ENCODE results near the gene HSD3B7. TPM values are rescaled to one million over a fixed set of nuclear protein-coding genes. Genes with fewer than 3 reads are reported as not detected.

Gene HSD3B7
- polyA plus RNA-seq, 1 donor (not counting 4 experiments of a cell fraction or from before 2014, with no cell fraction given), result 2.0 TPM

GRCh38 chr16:30967795-30968194, 17.2 kb upstream of the HSD3B7 start:
- Histone ChIP-seq H3K9ac (ENCODE audit: control insufficient read depth, extremely low read depth, insufficient read depth, low read length) (no peak overlapping the region), H3K4me2 (ENCODE audit: control insufficient read depth, extremely low read depth, insufficient read depth, low read depth, low read length) (no peak overlapping the region)

DNA sequence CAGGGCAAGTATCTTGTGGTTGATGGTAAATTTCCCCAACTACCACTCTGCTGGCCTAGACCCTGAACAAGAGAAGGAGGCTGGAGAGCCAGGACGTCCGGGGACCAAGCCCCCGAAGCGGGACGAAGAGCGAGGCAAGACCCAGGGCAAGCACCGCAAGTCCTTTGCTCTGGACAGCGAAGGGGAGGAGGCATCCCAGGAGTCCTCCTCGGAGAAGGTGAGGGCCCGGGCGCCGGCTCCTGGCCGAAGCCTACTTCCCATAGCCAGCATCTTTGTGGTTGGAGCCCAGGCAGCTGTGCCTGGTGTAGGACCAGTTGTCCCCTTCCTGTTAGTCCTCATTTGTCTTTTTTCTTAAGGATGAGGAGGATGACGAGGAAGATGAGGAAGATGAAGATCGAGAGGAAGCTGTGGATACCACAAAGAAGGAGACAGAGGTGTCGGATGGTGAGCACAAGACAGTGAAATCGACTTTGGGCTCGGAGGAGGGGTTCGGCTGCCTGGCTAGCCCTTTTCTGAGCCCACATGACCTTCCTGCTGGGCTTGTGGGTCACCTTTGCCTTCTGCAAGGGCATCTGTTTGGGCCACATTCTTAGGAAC, 15.7 kb upstream of the HSD3B7 start:
- dilution Hi-C loops (cut with MboI; ENCODE audit: extremely low pct_ligation_motif_present, low sequenced_read_pairs), result no loop called here
- TF ChIP-seq EZH2 (IDR thresholded peaks at IDR 0.05; ENCODE audit: low read length), result no peak
- no peak for TF ChIP-seq CTCF (optimal IDR thresholded peaks at IDR 0.05 in 1 of 3, IDR thresholded peaks at IDR 0.05 in 1 of 3, conservative IDR thresholded peaks at IDR 0.05 in 1 of 3; ENCODE audit: extremely low read depth in 1 of 3, insufficient read depth in 2 of 3, low read length in 3 of 3)
- FAIRE-seq, result no peak

More at GRCh38 chr16:30967795-30968194, 17.2 kb upstream of the HSD3B7 start:
- no peak for DNase-seq (ENCODE audit: low read depth, low spot score)
- no peaks in the 10 kb centered on the region for H3K79me2 ChIP-seq (ENCODE audit: control insufficient read depth, insufficient read depth, low read length)
- no peaks in the 10 kb centered on the region for H4K20me1 ChIP-seq (ENCODE audit: control insufficient read depth, extremely low read depth, insufficient read depth, low read length)
- no peak overlapping the region for H3K4me3 ChIP-seq (ENCODE audit: control insufficient read depth in 2 of 3, extremely low read depth in 1 of 3, insufficient read depth in 2 of 3, low read depth in 1 of 3, low read length in 3 of 3)
- no peak overlapping the region for H3K27ac ChIP-seq (ENCODE audit: control insufficient read depth, insufficient read depth, low read length)
- TF ChIP-seq CTCF (optimal IDR thresholded peaks at IDR 0.05 in 1 of 3, IDR thresholded peaks at IDR 0.05 in 1 of 3, conservative IDR thresholded peaks at IDR 0.05 in 1 of 3; ENCODE audit: extremely low read depth in 1 of 3, insufficient read depth in 2 of 3, low read length in 3 of 3), result no peak
- no peak for TF ChIP-seq EZH2 (IDR thresholded peaks at IDR 0.05; ENCODE audit: low read length)
- no peaks in the 10 kb centered on the region for H3K9me1 ChIP-seq (ENCODE audit: control insufficient read depth, extremely low read depth, insufficient read depth, low read length)
- H3K27me3 ChIP-seq (ENCODE audit: control insufficient read depth, extremely low read depth, insufficient read depth, low read length), result no peaks in the 10 kb centered on the region
- H2AFZ ChIP-seq (ENCODE audit: control insufficient read depth, low read length), result no peak overlapping the region
- peaks cover 38 to 52% of the 10 kb centered on the region in 2 experiments for H3K36me3 ChIP-seq (ENCODE audit: control insufficient read depth in 2 of 2, extremely low read depth in 1 of 2, insufficient read depth in 2 of 2, low read length in 2 of 2)
- no peaks in the 10 kb centered on the region for H3K9me3 ChIP-seq (ENCODE audit: control insufficient read depth, low read depth, low read length)
- no peaks in the 10 kb centered on the region for H3K4me1 ChIP-seq (ENCODE audit: control insufficient read depth, extremely low read depth, insufficient read depth, low read length)
- no peak for FAIRE-seq
- dilution Hi-C loops (cut with MboI; ENCODE audit: extremely low pct_ligation_motif_present, low sequenced_read_pairs), result no loop called here

More for the DNA sequence above, 15.7 kb upstream of the HSD3B7 start:
- no peaks in the 10 kb centered on the region for H3K27me3 ChIP-seq (ENCODE audit: control insufficient read depth, extremely low read depth, insufficient read depth, low read length)
- H3K27ac ChIP-seq (ENCODE audit: control insufficient read depth, insufficient read depth, low read length), result no peak overlapping the region
- H3K4me2 ChIP-seq (ENCODE audit: control insufficient read depth, extremely low read depth, insufficient read depth, low read depth, low read length), result no peak overlapping the region
- no peaks in the 10 kb centered on the region for H4K20me1 ChIP-seq (ENCODE audit: control insufficient read depth, extremely low read depth, insufficient read depth, low read length)
- H3K79me2 ChIP-seq (ENCODE audit: control insufficient read depth, insufficient read depth, low read length), result no peaks in the 10 kb centered on the region
- DNase-seq (ENCODE audit: low read depth, low spot score), result no peak
- no peak overlapping the region for H3K9ac ChIP-seq (ENCODE audit: control insufficient read depth, extremely low read depth, insufficient read depth, low read length)
- no peak overlapping the region for H3K4me3 ChIP-seq (ENCODE audit: control insufficient read depth in 2 of 3, extremely low read depth in 1 of 3, insufficient read depth in 2 of 3, low read depth in 1 of 3, low read length in 3 of 3)
- no peaks in the 10 kb centered on the region for H3K4me1 ChIP-seq (ENCODE audit: control insufficient read depth, extremely low read depth, insufficient read depth, low read length)
- no peak overlapping the region for H2AFZ ChIP-seq (ENCODE audit: control insufficient read depth, low read length)
- H3K9me1 ChIP-seq (ENCODE audit: control insufficient read depth, extremely low read depth, insufficient read depth, low read length), result no peaks in the 10 kb centered on the region
- H3K36me3 ChIP-seq (ENCODE audit: control insufficient read depth in 2 of 2, extremely low read depth in 1 of 2, insufficient read depth in 2 of 2, low read length in 2 of 2), result peaks cover 37 to 58% of the 10 kb centered on the region in 2 experiments
- no peaks in the 10 kb centered on the region for H3K9me3 ChIP-seq (ENCODE audit: control insufficient read depth, low read depth, low read length)
